Measurements from ENCODE around the gene TMEM121. TPM values are rescaled to one million over a fixed set of nuclear protein-coding genes. Genes with fewer than 3 reads are reported as not detected.

Gene TMEM121
- total RNA-seq, 1 donor from 2014 or later: 3.9 TPM

DNA sequence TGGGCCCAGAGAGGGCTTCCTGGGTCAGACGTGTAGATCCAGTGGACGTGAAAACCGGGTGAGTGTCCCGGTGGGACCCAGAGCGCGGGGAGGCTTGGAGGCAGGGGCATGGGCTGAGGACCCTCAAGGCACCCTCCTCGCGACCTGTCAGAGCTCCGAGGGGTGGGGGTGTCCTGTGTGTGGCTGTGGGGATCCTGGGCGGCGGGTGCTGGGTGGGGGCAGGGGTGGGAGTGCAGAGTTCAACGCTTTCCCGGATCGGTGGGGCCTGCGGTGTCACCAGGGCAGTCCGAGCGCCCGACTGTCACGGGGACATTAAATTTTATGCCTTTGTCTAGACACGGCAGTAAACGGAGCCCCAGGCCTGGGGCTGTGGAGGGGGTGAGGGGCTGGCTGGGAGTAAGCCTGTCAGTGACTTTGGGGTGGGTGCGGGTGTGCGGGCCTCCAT lies 1.0 kb downstream of the TMEM121 start:
- DNase-seq (ENCODE audit: low read depth): no peak

DNA sequence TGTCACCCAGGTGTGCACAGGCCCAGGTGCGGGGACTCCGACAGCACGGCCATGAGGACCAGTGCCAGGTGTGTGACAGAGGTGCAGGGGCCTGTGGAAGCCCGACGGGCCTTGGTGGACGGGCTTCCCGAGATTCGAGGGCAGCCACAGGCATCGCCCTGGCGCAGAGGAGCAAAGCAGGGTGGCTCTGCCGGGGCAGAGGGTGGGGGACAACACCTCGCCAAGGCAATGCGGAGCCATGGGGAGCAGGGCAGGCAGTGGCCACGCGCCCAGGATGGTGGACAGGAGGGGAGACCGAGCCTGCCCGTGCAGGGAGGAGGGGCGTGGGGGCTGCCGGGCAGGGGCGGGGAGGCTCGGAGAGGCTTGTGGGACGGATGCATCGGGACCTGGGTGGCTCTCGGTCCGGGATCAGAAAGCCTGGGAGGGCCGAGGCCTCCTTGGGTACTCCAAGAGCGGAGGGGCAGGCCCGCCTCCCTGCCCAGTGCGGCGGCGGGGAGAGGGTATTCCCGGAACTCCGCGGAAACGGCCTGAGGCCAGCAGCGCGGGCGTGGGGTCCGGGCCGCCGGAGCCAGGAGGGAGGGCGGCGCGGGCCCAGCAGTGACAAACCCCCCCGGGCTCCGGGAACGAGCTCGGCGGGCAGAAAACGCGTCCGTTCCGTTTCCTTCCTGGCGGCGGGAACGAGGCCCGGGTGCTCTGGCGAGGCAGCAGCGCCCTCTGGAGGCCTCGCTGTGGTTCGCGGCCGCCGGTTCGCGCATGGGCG lies 1.6 kb downstream of the TMEM121 start:
- peak; percentile 72 for DNase-seq (ENCODE audit: low read depth)

DNA sequence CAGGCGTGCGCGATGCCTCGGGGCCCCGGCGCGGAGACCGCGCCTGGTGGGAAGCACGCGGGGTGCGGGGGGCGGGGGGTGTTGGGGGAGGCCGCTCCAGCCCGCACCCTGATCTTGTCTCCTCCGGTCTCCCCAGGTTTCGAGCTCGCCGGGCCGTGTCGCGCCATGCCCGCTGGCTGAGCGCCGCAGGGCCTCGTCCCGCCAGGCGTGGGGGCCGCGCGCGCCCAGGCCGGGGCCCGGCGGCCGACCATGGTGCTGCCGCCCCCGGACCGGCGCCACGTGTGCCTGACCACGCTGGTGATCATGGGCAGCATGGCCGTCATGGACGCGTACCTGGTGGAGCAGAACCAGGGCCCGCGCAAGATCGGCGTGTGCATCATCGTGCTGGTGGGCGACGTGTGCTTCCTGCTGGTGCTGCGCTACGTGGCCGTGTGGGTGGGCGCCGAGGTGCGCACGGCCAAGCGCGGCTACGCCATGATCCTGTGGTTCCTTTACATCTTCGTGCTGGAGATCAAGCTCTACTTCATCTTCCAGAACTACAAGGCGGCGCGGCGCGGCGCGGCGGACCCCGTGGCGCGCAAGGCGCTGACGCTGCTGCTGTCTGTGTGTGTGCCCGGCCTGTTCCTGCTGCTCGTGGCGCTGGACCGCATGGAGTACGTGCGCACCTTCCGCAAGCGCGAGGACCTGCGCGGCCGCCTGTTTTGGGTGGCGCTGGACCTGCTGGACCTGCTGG lies 2.4 kb downstream of the TMEM121 start:
- no peak for DNase-seq (ENCODE audit: low read depth)

DNA sequence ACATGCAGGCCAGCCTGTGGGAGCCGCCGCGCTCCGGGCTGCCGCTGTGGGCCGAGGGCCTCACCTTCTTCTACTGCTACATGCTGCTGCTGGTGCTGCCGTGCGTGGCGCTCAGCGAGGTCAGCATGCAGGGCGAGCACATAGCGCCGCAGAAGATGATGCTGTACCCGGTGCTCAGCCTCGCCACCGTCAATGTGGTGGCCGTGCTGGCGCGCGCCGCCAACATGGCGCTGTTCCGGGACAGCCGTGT lies 2.9 kb downstream of the TMEM121 start:
- no peak for DNase-seq (ENCODE audit: low read depth)

DNA sequence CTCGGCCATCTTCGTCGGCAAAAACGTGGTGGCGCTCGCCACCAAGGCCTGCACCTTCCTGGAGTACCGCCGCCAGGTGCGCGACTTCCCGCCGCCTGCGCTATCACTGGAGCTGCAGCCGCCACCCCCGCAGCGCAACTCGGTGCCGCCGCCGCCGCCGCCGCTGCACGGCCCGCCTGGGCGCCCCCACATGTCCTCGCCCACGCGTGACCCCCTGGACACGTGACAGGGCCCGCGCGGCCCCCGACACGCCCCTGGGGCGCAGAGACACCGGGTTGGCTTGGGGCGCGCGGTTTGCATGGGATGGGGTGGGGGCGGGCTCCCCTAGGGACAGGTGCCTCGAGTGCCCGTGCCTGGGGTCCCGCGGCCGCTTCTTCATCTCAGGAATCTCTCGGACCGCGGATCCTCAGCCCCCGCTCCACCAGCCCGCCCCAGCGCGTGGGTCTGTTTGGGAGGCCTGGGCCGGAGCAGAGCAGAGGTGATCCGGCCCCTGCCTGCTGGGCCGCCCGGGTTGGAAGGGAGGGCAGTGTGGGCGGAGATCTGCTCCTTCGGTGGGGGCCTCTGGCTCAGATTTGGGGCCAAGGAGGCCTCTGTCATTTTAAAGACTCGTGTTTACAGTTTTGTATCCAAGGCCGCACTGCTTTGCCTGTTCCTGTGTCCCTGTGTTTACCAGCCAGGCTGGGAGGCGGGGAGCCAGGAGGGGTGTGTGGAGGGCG lies 3.3 kb downstream of the TMEM121 start:
- DNase-seq (ENCODE audit: low read depth): no peak

DNA sequence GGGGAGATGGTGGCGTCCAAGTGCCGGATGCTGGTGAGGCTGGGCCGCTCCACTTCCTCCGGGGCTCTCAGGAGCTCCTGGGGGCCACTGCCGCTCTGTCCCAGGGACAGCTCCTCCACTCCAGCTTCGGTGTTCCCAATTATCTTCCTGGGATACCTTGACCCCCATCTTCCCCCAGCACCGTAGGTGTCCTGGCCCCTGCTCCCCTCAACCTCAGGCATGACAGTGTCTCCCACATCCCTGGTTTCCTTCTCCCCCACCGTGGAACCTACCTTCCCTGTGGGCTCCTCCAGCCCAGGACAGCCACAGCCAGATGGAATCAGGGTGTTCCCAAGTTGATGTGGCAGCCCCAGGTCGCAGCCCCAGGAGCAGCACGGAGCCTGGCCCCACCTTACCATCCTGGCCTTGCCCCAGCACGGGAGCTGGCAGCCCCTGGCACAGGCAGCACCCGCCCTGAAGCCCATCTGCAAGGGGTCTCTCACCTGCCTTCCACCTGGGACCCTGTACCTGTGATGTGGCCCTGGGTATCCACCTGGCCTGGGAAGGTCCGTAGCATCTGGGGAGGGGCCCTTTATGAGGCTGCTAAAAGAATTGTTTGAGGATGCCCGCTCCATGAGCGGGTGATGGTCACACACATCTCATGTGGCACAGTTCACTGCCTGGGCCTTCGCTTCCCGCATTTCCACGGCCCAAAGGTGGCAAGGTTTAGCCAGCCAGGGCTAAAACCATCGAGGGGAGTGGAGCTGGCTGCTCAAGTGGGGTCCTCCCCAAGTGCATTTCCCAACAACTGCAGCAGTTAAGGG lies 4.1 kb downstream of the TMEM121 start:
- no peak for DNase-seq (ENCODE audit: low read depth)

DNA sequence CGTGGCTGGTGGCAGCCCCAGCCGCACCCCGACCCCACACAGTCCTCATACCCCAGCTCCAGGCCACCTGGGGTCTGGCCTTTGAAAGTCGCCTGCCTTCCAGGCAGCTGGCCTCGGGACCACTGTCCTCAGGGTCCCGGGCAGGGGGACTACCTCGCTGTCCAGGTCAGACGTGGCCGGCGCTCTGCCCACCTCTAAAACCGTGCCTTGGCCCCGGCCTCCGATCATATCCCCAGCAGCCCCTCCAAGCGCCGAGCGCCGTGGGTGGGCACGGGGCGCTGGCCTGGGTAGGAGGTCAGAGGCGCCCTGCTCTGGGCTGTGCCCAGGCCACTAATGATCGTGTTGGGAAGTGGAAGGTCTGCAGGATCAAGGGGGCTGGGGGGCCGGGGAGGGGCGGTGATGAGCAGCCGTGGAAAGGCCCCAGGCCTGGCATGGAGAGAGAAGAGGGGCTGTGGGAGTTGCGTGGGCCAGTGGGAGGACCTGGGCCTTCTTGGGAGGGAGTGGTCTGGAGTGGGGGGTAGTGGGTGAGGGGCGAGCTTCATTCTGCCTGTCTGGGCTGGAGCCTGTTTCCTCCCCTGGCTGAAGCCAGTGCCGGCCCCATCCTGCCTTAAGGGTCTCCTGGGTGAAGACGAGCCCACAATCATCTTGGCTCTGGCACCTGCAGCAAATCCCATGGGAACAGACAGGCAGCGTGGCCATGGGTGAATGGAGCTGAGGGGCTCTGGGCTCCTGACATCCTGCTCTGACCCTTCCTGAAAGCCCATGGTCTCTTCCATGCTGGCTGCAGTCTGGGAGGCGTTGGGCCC lies 4.9 kb downstream of the TMEM121 start:
- no peak for DNase-seq (ENCODE audit: low read depth)

DNA sequence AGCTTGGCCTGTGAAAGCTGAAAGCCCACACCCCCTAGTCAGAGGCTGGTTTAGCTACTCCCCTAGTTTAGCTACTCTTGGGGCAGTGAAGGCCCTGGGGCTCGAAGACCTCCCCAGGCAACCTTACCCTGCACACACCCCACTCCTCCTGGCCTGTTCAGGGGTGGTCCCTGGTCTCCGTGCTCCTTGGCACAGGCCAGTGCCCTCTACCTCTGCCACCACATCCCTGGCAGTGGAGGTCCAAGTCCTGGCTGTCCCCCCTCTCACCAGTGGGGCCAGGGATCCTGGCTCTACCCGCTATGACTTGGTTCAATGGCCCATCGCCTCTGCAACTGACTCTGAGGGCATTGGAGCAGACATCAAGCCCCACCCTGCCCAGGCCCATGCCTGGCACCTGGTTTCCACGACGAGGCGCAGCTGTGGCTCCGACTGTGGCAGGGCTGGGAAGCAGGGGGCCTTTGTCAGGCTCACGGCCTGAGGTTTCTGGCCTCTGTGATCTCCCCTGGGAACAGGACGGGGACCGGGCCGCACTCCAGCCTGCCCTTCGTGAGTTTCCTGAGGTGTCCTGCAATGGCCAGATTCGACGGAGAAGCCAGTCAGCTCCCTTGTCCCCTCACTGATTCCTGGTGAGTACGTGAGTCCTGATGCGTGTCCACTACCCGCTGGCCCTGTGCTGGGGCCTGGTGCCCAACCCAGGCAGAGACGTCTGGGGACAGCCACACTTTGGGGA lies 5.7 kb downstream of the TMEM121 start:
- DNase-seq (ENCODE audit: low read depth): no peak

DNA sequence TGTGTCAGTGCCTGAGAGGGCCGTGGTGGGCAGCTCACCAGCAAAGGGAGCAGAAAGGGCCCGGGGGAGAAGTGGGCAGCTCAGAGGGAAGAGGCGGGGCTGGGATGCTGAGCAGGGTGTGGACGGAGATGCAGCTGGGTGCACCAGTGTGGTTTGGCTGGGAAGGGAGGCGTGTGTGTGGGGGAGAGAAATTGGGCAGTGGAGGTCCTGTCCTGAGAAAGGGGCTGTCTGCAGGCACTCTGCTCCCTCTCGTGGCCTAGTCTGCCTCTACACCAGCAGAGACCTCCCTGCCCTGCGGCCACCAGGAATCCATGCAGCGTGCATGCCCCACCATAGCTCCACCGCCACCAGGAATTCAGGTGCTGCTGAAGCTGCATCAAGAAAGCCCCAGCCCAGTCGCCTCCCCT lies 6.4 kb downstream of the TMEM121 start:
- DNase-seq (ENCODE audit: low read depth): peak; percentile 32

DNA sequence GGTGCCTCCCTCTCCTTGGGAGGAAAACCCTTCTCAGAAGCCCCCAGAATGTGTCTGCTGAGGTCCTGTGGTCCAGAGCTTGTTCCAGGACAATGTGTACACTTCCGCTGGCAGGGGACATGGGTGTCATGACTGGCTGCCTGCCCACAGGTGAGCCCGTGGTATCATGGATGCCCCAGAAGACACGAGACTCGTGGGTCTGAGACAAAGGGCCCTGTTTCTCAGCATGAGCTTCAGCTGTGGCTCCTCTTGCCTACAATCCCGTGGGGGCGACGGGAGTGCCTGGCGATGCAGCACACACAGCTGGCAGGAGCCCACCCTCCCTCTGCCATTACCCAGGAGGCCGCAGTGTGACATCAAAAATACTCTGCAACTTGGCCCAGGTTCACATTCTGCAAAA lies 7.0 kb downstream of the TMEM121 start:
- DNase-seq (ENCODE audit: low read depth): no peak

DNA sequence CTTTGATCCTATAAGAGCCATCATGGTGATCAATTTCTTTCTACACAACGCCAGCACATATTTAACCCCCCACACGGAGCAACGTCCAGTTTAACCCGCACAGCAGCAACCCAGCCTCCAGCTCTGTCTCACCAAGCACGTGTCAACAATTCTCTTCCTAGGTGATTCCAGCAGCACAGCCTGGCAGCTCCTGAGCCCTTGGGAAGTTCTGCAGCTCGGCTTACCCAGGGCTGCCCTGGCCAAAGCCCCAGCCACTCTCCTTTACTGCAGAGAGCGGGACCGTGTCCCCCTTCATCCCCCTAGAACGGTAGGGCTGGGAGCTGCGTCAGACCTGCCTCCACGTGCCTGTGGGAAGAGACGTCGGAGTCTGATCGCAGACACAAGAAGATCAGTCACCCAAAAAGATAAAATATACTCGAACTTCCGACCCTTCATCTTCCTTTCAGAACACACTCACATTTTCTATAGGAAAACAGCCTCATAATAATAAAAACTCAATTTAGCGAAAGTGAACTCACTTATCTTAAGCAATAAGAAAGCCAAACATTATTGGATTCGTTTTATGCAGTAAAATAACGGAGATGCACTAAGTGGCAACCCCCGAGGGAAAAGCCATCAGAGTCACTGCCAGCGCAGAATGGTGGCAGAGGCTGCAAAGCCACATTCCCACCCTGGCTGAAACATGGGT lies 7.6 kb downstream of the TMEM121 start:
- DNase-seq (ENCODE audit: low read depth): no peak

DNA sequence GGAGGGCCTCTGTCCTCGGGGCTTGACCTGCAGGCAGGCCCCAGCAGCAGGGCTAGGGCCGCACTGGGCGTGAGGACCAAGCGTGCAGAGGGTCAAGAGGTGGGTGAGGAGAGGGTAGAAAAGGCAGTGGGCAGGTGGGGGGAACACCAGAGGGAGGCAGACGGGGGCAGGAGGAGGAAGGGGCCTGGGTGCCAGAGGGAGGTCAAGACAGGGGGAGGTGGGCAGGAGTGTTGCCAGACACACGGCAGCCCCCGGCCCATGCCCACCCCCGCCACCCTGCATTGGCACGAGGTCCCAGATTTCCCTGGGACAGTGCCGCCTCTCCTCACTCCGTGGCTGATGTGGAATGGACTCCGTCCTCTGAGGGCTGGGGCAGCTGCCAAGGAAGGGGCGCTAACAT lies 8.2 kb downstream of the TMEM121 start:
- DNase-seq (ENCODE audit: low read depth): no peak

DNA sequence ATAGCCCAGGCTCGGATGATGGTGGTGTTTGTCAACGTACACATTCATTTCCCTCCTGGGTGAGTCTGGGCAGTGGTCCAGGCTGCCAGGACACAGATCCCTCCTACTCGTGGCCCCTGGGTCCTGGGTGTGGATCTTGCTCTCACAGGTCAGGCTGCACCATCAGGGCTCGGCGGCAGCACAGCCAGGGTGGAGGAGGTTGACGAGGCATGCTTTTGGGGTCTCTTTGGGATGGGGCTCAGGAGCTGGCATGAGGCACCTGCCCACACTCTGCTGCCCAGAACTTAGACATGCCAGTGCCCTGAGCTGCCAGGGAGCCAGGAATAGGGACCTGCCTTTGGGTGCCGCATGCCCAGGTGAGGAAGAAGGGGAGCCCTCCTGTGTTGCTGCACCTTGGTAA lies 9.7 kb downstream of the TMEM121 start:
- DNase-seq (ENCODE audit: low read depth): no peak

DNA sequence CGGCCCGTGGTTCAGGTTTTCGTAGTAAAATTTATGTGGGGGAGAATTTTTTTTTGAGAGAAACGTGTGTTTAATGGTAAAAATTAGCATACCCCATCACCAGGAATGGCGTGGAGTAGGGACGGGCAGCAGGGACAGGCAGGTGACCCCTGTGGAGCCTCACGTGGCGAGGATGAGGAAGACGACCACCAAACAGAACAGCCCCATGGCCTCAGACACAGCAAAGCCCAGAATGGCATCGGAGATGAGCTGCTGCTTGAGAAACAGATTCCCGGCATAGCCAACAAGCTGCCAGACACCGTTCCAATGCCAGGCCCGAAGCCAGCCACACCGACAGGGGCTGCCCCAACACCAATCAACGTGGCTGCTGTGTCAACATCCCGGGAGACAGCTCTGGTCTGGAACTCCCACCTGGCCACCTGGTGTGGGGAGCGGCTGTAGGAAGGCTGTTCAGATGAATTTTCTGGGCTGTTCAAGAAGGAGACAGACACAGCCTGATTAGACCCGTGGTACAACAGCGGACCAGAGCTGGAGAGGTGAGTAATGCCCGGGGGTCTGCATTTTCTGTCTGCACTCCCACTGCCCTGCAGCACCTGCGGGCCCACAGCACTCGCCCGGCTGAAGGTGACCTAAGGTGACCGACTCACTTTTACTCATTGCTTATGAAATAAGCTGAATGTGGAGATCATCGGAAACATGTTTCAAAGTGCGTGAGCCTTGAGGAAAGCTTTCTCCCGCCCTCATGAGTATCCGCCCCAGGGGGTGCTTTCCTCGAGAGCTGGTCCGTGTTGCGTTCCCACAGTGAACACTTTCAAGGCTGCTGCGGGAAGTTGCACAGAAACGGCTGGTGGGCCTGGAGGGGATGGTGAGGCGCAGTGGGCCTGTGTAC lies 10.6 kb downstream of the TMEM121 start:
- no peak for DNase-seq (ENCODE audit: low read depth)

DNA sequence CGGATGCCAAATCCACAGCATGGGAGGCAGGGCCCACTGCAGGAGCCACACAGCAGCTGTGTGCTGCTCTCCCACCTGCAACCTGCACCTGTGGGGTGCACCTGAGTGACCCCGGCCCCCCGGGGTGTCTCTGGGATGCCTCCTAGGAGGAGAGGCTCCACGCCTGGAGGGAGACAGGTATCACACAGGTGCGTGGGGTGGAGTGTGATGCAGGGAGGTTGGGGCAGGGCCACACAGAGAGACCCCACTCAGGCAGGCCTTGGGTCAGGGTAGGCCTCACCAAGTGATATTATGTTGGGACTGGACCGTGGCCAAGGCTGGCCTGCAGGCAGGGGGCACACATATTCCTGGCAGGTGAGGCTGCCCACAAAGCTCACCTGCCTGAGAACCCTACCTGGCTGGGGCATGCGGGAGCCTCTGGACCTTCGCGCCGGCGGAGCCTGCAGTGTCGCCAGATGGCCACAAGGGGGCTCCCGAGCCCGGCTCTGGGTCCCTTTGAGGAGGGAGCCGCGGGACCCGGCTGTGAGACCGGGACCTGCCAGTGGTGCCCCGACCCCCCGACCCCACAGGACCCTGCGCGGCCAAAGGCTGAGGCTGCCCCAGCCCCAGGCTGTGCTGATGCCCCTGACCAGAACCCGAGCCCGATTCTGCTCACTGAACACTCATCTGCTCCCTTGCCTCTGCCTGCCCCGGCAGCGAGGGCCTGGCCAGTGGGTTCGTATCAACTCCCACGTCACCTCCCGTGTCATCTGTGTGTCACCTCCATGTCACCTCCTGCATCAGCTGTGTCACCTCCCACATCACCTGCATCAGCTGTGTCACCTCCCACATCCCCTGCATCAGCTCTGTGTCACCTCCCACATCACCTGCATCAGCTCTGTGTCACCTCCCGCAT lies 11.4 kb downstream of the TMEM121 start:
- peak; percentile 30 for DNase-seq (ENCODE audit: low read depth)

DNA sequence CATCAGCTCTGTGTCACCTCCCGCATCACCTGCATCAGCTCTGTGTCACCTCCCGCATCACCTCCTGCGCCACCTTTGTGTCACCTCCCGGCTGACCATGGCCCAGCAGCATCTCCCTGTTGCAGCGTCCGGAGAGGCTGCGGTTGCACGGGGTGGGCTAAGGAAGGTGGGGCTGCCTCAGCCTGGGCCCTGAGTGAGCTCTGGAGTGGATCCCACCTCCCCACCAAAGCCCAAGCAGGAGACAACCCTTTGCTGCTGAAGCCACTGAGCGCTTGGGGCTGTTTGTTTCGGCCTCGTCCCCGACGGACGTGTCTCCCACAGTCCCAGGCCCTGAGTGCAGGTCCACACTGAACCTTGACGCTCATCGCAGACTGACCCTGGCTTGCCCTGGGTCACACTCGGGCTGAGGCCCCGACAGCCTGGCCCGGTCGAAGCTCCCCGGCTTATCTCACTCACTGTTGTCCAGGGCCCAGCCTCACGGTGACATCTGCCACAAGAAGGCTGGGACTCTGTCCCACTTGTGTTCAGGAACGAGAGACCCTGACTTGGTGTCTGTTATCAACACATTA lies 12.2 kb downstream of the TMEM121 start:
- DNase-seq (ENCODE audit: low read depth): no peak

DNA sequence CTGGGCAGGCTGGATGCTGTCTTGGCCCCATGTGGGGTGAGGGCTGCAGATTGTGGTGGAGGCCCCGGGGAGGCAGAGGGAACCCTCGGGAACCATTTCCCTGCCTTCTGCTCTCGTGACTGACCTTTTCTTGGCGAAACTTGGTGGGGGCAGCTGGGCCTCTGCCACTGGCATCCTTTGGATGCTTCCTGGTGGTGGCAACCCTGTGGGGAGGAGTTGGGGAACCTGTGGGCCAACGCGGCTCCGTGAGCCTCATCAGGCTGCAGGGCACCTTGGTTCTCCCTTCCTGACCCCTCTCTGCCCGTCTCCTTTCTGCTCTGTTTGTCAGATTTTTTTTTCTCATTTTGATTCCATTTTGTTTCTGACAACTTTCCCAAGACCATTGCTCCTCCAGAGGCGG lies 14.4 kb downstream of the TMEM121 start:
- DNase-seq (ENCODE audit: low read depth): no peak
